Limb (tissue), 2 donors: ENCODE measurements around the gene KRTAP9-9.
"Not testable (repeated sequence)": the region's sequence is repeated elsewhere in the genome, so short reads cannot be mapped to it uniquely, and the experiment has no call there.

Experiments
- DNase-seq, 2 donors: peaks; one replicate each; pipeline ENCODE4 v3.0.0-alpha.2; 2016; ENCODE audit errors: extremely low spot score in 2 of 2

The KRTAP9-9 gene

DNA sequence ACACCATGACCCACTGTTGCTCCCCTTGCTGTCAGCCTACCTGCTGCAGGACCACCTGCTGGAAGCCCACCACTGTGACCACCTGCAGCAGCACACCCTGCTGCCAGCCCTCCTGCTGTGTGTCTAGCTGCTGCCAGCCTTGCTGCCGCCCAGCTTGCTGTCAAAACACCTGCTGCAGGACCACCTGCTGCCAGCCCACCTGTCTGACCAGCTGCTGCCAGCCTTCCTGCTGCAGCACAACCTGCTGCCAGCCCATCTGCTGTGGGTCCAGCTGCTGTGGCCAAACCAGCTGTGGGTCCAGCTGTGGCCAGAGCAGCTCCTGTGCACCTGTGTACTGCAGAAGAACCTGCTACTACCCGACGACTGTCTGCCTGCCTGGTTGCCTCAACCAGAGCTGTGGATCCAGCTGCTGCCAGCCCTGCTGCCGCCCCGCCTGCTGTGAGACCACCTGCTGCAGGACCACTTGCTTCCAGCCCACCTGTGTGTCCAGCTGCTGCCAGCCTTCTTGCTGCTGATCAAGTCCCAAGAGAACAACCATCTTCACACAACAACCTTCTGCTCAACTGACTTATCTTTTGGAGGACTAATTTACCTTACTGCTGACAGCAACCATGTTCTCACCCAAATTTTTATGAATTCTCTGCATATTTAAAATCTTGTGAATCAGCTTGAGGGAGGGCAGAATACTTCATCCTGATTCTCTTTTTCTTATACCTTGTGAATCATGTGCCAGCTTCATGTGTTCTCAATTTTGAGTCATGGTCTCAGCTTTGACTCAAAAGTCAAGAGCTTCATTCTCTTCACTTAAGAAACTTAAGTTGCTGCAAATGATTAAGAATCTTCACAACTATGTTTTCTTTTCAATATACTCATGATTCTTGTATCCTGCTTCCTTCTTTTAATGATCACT is at the start of gene KRTAP9-9:
Gene KRTAP9-9 (plus strand): TSS at position 4 of the 910 bp plus-strand sequence.
- not testable (repeated sequence) for DNase-seq

DNA sequence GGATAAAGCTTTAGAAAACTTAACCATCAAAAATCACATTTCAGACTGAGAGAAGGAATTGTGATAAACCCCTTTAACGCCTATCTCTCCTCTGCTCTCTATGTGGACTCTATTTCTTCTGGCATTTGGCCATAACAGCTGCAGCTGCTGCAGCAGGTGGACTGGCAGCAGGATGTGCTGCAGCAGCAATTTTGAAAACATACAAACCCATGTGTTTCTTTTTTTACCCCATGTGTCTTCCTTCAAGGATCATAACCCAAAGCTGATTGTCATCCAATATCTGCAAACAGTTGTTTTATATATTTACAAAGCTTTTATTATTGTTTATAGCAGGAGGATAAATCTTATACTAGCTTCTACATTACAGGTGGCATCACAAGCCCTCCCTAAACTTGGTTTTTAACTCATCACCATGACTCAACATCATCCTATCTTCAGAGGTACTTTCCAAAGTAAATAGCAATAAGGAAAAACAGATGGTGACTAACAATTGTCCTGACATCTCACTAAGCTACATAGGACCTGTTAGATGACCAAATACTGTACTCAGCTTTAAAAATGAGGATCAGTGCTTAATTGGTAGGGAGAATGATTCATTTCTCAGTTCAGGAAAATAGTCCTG is 43.2 kb upstream of the KRTAP9-9 start:
- DNase-seq: no peak

DNA sequence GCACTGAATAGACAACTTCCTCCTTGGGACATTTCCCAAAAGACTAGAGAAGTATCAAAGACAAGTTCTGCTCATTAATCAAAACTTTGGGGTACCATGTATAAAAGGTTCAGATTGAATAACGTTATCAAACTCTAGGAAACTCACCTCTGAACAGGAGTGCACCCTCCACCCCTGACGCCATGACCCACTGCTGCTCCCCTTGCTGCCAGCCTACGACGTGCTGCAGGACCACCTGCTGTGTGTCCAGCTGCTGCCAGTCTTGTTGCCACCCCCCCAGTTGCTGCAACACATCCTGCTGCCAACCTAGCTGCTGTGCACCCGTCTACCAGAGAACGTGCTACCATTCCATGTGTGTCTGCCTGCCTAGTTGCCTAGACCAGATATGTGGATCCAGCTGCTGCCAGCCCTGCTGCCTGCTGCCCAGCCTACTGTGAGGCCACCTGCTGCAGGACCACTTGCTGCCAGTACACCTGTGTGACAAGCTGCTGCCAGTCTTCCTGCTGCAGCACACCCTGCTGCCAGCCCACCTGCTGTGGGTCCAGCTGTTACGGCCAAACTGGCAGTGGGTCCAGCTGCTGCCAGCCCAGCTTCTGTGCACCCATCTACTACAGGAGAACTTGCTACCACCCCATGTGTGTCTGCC is 42.5 kb upstream of the KRTAP9-9 start:
- peak in 1 of 2 donors; percentile 29 for DNase-seq

DNA sequence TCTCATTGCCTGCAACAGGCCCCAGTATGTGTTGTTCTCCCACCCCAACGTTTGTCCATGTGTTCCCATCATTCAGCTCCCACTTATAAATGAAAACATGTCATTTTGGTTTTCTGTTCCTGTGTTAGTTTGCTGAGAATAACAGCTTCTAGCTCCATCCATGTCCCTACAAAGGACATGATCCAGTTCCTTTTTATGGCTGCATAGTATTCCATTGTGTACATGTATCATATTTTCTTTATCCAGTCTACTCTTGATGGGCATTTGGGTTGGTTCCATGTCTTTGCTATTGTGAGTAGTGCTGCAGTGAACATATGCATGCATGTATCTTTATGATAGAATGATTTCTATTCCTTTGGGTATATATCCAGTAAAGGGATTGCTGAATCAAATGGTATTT is 39.5 kb upstream of the KRTAP9-9 start:
- DNase-seq: no peak

DNA sequence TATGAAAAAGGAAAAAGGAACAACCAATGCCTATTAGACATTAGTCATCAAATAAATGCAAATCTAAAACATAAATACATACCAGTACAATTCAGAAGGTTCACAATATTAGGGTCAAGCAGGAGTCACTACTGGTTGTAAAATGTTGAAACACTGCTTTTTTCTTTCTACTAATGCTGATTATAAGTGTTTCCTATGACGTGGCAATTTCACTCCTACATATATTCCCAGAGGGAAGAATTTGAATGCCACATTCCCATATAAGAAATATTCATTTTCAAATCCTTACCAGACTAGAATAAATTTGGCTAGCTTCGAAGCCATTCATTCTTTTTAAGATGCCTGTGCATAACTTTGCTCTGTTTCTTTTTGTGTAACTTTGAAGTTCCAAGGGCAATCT is 31.4 kb upstream of the KRTAP9-9 start:
- no peak for DNase-seq

DNA sequence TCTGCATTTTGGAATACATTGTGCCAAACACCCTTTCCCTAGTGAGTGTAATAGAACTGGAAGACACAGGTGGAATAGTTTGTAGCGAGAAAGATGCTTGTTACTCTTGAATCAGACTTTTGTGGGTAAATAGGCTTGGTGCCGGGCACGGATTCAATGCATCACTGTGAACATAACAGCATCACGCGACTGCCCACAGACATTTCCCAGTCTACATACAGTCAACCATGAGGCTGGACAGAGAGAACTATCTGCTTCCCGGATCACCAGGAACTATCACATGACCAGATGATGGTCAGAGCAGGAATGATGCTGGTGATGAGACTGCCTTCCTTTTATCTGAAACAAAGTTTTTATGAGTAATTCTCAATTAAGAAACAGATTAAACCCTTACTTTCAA is 29.1 kb upstream of the KRTAP9-9 start:
- DNase-seq: no peak

DNA sequence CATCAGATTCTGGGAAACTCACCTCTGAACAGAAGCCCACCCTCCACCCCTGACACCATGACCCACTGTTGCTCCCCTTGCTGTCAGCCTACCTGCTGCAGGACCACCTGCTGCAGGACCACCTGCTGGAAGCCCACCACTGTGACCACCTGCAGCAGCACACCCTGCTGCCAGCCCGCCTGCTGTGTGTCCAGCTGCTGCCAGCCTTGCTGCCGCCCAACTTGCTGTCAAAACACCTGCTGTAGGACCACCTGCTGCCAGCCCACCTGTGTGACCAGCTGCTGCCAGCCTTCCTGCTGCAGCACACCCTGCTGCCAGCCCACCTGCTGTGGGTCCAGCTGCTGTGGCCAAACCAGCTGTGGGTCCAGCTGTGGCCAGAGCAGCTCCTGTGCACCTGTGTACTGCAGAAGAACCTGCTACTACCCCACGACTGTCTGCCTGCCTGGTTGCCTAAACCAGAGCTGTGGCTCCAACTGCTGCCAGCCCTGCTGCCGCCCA is 28.5 kb upstream of the KRTAP9-9 start, which contains the start of gene KRTAP9-2:
Gene KRTAP9-2 (plus strand): TSS at position 51 of the 498 bp plus-strand sequence. CDS start 7 bp downstream, at position 58.
- not testable (repeated sequence) for DNase-seq

DNA sequence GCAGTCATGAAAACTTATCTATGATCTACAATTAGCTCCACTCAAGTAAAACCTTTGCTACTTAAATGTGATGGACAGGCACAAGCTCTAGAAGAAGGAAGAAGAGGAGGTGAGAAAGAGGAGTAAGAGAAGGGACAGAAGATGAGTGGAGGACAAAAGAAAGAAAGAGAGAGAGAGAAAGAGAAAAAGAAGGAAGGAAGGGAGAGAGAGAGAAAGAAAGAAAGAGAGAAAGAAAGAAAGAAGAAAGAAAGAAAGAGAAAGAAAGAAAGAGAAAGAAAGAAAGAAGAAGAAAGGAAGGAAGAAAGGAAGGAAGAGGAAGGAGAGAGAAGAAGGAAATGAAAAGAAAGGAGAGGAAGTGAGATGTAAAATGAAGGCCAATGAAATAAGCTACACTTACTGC is 25.1 kb upstream of the KRTAP9-9 start:
- DNase-seq: no peak

DNA sequence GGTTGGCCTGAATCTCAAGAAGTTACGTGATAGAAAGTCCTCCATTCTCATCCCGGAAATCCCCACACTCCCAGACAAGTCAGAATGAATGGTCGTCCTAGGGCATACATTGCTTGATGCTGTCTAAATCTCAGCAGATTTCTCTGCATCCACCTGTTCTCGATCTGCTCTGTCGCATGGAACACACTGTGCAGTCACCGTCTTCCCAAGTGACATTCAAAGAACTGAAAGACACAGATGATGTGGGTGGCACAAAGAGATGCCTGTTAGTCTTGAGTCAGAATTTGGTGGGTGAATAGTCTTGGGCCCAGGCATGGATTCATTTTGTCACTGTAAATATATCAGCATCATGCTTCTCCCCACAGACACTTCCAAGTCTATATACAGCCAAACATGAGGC is 23.5 kb upstream of the KRTAP9-9 start:
- DNase-seq: no peak

DNA sequence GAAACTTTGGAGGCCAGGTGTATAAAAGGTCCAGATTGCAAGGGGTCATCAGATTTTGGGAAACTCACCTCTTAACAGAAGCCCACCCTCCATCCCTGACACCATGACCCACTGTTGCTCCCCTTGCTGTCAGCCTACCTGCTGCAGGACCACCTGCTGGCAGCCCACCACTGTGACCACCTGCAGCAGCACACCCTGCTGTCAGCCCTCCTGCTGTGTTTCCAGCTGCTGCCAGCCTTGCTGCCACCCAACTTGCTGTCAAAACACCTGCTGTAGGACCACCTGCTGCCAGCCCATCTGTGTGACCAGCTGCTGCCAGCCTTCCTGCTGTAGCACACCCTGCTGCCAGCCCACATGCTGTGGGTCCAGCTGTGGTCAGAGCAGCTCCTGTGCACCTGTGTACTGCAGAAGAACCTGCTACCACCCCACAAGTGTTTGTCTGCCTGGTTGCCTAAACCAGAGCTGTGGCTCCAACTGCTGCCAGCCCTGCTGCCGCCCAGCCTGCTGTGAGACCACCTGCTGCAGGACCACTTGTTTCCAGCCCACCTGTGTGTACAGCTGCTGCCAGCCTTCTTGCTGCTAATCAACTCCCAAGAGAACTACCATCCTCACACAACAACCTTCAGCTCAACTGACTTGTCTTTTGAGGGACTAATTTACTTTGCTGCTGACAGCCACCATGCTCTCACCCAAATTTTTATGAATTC is 22.6 kb upstream of the KRTAP9-9 start, which contains the start of gene KRTAP9-3:
Gene KRTAP9-3 (plus strand): TSS at position 51 of the 707 bp plus-strand sequence. CDS start 53 bp downstream, at position 104.
- not testable (repeated sequence) for DNase-seq

DNA sequence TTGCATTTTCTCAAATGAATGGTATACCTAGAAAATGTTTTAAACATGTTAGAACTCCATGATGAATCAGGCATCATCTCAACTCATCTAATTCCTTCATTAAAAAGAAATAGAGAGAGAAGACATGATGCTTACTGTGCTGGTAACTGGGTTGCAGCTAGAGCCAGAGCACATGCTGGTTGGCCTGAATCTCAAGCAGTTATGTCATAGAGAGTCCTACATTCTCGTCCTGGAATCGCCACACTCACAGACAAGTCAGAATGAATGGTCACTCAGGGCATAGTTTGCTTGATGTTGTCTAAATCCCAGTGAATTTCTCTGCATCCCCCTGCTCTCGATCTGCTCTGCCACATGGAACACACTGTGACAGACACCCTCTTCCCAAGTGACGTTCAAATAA is 18.1 kb upstream of the KRTAP9-9 start:
- not testable (repeated sequence) for DNase-seq

DNA sequence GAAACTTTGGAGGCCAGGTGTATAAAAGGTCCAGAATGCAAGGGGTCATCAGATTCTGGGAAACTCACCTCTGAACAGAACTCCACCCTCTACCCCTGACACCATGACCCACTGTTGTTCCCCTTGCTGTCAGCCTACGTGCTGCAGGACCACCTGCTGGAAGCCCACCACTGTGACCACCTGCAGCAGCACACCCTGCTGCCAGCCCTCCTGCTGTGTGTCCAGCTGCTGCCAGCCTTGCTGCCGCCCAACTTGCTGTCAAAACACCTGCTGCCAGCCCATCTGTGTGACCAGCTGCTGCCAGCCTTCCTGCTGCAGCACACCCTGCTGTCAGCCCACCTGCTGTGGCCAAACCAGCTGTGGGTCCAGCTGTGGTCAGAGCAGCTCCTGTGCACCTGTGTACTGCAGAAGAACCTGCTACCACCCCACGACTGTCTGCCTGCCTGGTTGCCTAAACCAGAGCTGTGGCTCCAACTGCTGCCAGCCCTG is 17.2 kb upstream of the KRTAP9-9 start, which contains the start of gene KRTAP9-8:
Gene KRTAP9-8 (plus strand): TSS at position 51 of the 489 bp plus-strand sequence. CDS start 53 bp downstream, at position 104.
- DNase-seq: not testable (repeated sequence)

DNA sequence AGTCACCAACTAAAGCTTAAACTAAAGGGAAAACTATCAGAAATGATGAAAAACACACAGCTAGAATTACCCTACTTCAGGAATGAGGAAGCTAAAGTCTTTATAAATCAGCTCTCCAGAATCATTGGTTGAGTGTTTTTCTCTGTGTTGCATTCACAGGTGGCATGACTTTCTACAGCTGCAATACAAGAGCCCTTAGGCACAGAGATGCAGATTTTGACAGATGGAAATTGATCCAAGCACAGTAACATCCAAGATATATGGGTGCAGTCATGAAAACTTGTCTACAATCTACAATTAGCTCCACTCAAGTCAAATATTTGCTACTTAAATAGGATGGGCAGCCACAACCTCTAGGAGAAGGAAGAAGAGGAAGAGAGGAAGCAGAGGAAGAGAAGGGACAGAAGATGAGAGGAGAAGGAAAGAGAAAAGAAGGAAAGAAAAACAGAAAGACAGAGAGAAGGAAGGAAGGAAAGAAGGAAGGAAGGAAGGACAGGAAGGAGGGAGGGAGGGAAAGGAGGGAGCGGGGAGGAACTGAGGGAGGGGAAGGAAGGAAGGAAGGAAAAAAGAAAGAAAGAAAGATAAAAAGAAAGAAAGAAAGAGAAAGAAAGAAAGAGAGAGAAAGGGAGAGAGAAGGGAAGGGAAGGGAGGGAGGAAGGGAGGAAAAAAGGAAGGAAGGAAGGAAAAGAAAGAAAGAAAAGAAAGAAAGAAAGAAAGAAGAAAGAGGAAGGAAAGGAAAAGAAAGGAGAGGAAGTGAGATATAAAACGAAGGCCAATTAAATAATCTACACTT is 8.0 kb upstream of the KRTAP9-9 start:
- DNase-seq: not testable (repeated sequence)

DNA sequence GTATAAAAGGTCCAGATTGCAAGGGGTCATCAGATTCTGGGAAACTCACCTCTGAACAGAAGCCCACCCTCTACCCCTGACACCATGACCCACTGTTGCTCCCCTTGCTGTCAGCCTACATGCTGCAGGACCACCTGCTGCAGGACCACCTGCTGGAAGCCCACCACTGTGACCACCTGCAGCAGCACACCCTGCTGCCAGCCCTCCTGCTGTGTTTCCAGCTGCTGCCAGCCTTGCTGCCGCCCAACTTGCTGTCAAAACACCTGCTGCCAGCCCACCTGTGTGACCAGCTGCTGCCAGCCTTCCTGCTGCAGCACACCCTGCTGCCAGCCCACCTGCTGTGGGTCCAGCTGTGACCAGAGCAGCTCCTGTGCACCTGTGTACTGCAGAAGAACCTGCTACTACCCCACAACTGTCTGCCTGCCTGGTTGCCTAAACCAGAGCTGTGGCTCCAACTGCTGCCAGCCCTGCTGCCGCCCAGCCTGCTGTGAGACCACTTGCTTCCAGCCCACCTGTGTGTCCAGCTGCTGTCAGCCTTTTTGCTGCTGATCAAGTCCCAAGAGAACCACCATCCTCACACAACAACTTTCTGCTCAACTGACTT is 5.4 kb upstream of the KRTAP9-9 start, which contains the start of gene KRTAP9-4:
Gene KRTAP9-4 (plus strand): TSS at position 51 of the 604 bp plus-strand sequence. CDS start 34 bp downstream, at position 85.
- DNase-seq: not testable (repeated sequence)

DNA sequence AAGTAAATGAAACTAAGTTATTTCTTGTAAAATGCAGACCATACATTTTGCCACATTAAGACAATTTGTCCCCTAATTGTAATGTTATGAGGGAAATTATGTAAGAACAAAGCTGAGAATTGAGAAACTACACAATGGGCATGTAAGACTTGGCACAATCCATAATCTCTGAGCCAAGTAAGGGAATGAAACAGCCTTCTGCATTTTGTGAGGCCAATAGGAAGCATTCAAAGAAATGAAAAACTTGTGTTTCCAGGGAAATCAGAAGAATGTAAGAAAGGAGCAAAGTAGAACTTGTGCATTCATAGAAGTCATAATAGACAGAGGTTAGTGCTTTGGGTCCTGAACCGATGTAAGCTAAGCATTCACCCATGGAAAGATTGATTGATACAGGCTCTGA is 3.9 kb upstream of the KRTAP9-9 start:
- no peak for DNase-seq

DNA sequence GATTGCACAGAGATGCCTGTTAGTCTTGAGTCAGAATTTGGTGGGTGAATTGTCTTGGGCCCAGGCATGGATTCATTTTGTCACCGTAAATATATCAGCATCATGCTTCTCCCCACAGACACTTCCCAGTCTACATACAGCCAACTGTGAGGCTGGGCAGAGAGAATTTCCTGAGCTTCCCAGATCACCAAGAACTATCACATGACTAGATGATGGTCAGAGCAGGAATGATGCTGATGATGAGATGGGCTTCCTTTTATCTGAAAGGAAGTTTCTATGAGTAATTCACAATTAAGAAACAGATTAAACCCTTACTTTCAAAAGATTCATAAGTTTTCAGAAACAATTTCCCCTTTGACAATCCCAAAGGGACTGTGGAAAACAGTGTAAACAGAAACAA is 323 bp upstream of the KRTAP9-9 start:
- DNase-seq: no peak

DNA sequence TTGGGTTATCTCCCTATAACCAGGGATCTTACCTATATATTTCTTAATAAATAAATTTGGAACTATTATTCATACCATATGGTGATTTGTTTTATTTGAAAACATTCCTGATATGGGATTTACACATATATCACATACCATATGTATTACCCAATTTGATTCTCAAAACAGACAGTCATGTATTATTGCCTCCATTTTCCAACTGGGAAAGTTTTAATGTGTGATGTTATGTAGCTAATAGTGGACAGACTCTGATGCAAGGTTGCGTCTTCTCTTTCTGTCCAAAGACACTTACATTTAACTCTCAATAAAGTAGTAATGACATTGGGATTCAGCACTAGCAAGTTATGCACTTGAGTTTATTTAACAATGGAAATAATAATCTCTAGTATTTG is 1.1 kb downstream of the KRTAP9-9 start:
- DNase-seq: no peak

DNA sequence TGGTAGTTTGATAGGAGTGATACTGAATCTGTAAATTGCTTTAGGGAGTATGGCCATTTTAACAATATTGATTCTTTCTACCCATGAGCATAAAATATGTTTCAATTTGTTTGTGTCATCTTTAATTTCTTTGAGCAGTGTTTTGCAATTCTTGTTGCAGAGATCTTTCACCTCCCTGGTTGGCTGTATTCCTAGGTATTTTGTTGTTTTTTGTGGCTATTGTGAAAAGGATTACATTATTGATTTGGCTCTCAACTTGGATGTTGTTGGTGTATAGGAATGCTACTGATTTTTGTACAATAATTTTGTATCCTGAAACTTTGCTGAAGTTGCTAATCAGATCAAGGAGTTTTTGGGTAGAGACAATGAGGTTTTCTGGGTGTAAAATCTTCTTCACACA is 3.2 kb downstream of the KRTAP9-9 start:
- no peak for DNase-seq

DNA sequence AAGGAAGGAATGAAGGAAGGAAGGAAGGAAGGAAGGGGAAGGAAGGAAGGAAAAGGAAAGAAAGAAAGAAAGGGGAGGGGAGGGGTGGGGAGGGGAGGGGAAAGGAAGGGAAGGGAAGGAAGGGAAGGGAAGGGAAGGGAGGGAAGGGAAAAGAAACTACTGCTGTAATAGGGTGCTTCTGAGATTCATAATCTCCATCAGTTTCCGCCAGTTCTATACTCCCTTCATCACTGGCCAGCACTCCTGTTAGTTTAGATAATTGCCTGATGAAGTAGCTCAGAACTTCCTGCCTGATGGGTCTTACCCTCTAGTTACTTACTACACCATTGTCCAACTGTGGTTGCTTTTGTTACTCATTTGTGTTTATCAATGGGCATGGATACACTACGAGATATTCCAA is 8.0 kb downstream of the KRTAP9-9 start:
- no peak for DNase-seq
